GM12873 (cell line): ENCODE measurements around the gene UGCG.

Source experiments
- TF ChIP-seq, protein P1 (sequence below): IDR thresholded peaks from 2 replicates; pipeline ENCODE4 v1.5.1; 2012; ENCODE audit warnings: low read depth, mild to moderate bottlenecking, moderate library complexity, low read length, control low read depth; ENCODE audit not compliant: insufficient read depth; ENCODE audit errors: missing control alignments

Gene UGCG

DNA sequence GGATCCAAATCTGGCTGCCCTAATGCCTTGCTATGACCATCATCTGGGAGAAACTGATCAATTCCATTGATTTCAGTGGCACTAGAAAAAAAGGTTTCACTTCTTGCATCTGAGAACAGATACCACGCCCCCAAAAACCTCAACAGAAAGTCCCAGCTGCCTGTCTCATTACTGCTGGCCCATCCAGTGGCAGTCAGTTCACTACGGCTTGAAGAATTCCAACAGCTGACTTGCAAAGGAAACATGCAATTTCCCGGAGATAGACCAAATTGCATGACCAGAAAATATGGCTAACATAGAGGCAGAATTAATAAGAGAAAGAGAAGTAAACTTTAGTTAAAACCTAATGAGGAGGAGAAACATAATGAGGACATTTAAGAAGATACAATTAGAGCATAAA lies 48.6 kb downstream of the UGCG start:
- TF ChIP-seq, protein P1, sequence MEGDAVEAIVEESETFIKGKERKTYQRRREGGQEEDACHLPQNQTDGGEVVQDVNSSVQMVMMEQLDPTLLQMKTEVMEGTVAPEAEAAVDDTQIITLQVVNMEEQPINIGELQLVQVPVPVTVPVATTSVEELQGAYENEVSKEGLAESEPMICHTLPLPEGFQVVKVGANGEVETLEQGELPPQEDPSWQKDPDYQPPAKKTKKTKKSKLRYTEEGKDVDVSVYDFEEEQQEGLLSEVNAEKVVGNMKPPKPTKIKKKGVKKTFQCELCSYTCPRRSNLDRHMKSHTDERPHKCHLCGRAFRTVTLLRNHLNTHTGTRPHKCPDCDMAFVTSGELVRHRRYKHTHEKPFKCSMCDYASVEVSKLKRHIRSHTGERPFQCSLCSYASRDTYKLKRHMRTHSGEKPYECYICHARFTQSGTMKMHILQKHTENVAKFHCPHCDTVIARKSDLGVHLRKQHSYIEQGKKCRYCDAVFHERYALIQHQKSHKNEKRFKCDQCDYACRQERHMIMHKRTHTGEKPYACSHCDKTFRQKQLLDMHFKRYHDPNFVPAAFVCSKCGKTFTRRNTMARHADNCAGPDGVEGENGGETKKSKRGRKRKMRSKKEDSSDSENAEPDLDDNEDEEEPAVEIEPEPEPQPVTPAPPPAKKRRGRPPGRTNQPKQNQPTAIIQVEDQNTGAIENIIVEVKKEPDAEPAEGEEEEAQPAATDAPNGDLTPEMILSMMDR, result no peak

DNA sequence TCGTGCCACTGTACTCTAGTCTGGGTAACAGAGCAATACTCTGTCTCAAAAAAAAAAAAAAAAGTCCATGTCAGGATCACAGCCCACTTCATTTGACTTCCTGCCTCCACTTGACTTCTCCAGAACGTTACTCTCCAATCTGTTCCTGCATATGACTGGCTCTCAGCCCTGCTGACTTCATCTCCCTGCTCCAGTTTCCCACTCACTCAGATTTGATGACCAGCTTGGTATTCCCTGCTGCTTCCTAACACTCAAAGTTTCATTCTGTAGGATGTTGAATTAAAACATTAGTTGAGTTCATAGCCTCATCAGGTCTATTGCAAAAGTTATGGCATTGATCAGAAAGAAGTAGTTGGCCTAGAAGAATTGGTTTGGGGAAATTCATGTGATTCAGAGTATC lies 52.3 kb downstream of the UGCG start:
- TF ChIP-seq, protein P1, result no peak

DNA sequence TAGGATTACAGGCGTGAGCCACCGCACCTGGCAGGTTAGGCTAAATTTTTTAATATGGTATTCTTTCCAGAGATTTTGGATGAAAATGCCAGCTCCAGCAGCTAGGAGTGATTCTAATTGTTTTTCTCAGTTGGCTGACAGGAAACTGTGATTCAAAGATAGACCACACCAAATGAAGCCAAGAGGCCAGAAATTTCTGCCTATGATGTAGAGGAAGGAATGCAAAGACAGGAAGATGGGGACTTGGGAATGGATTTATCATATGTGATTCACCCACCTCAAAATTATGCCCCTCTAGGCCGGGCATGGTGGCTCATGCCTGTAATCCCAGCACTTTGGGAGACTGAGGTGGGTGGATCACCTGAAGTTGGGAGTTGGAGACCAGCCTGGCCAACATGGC lies 53.3 kb downstream of the UGCG start:
- TF ChIP-seq, protein P1, result no peak

DNA sequence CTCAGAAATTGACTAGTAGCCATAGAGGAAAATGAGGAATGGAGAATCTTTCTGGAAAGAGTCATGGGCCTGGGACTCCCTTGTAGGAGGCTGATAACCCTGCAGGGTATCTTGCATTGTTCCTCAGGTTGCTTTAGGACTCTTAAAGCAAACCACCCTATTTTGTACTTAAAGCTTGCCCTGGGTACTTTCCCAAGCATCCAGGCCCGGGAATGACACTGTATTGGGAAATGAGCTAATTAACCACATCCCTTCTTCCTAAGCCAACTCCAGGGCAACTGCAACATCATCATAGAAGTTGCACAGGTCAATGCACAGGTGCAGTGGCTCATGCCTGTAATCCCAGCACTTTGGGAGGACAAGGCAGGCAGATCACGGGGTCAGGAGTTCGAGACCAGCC lies 55.9 kb downstream of the UGCG start:
- TF ChIP-seq, protein P1, result no peak

DNA sequence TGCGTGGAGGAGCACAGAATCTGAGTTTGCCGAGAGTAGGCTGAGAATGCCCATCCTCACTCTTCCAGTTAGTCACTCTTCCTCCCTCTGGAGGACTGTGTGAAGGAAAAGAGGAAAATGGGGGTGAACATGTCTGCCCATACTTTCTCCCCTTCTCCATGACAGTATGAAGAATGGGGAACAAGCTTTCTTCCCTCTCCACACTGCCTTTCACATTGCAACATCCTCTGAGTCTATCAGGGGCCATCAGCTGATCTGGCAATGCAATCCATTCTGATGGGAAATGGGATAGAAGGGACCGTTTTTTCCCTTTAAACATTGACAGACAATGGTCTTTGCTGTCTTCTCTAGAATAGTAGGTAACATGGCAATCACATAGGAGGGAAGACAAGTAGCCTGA lies 56.8 kb downstream of the UGCG start:
- TF ChIP-seq, protein P1, result no peak

DNA sequence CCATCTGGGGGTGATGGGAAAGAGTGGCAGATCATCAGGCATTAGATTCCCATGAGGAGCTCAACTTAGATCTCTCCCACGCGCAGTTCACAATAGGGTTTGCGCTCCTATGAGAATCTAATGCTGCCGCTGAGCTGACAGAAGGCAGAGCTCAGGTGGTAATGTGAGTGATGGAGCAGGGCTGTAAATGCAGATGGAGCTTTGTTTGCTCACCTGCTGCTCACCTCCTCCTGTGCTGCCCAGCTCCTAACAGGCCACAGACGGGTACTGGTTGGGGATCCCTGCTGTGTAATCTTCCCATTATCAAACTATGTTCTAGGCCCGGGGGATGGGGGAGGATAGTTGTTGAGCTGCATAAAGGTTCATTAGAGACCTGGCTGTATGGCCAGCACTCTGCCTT lies 58.4 kb downstream of the UGCG start:
- TF ChIP-seq, protein P1, result no peak

DNA sequence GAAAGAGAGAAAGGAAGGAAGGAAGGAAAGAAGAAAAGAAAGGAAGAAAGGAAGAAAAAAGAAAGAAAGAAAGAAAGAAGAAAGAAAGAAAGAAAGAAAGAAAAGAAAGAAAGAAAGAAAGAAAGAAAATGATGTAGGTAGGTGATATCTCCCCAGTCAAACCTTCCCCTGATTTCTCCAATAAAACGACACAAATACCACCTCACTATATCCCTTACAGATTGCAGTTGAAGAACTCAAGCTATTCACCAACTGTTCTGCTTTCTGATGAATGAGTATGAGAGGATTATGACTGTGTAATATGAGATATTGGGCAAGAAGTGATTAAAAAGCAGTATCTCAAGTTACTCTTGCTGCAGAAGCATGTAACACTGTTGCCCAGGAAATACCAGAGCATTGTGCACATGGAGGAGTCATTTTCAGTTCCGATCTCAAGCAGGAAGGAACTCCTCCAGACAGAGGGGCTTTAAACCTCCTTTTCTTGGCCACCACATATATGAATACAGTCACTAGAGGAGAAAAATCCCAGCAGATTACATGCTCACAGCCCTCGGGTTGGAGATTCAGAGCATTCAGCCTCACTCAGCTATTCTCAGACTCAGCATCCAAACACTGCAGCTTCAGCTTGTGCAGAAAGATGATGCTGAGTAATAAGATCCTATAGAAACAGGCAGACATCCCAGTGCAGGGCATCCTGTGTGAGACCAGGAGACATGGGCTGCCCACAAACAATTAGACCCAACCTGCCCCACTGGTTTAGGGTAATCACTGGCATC lies 61.4 kb downstream of the UGCG start:
- TF ChIP-seq, protein P1, result no peak
